ENCODE data around the gene CAMTA1.

DNA sequence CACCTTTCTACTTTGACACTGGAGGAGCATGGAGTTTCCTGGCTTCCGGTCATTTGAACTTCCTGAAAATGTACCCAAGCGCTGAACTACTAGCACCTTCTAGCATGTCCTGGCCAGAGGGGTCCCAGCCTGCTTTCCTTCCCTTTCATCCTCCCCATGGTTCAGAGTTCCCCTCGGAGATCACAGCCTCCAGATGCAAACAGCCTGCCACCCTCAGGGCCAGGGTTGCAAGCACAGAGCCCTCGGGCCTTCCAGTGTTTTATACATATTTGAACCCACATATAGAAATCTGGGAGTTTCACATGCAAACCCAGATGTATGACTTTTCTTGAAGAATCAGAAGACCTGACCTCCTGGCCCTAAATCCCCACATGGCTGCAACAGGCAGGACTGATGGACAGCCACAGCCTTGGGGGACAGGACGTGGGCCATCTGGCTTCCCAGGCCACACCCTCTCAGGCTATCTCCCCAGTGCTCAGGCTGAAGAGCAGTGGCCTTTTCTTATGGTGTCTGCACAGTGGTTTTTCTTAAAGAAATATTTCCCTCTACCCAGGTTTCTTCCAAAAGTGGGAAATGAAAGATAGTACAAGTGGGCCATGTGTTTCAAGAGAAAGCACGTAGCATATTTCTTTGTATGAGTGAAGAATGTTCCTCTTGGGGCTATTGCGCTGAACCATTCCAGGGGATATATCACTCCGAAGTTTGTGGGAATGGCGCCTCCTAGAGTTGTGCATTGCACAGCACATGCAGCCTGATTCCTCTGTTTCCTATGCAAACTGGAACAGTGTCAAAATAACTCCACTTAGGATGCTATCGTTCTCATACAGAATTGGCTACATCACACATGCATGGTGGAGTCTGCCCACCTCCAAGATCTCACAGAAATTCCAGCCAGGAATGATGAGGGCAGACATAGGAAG lies 753.9 kb downstream of the CAMTA1 start:
- no peak for TF ChIP-seq EP300 (IDR thresholded peaks at IDR 0.05)
- TF ChIP-seq, protein P1, sequence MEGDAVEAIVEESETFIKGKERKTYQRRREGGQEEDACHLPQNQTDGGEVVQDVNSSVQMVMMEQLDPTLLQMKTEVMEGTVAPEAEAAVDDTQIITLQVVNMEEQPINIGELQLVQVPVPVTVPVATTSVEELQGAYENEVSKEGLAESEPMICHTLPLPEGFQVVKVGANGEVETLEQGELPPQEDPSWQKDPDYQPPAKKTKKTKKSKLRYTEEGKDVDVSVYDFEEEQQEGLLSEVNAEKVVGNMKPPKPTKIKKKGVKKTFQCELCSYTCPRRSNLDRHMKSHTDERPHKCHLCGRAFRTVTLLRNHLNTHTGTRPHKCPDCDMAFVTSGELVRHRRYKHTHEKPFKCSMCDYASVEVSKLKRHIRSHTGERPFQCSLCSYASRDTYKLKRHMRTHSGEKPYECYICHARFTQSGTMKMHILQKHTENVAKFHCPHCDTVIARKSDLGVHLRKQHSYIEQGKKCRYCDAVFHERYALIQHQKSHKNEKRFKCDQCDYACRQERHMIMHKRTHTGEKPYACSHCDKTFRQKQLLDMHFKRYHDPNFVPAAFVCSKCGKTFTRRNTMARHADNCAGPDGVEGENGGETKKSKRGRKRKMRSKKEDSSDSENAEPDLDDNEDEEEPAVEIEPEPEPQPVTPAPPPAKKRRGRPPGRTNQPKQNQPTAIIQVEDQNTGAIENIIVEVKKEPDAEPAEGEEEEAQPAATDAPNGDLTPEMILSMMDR (IDR thresholded peaks at IDR 0.05), result no peak

Data from upper lobe of left lung (tissue), 4 donors.